HCT116 (cell line): ENCODE data around the gene VRTN. TPM values are rescaled to one million over a fixed set of nuclear protein-coding genes. Genes with fewer than 3 reads are reported as not detected.

ENCODE experiments used
- ATAC-seq: fragments of 200-7000 bp; cut with Tn5 transposase; 2 replicates; pipeline ENCODE4 v1.9.1; 2020; ENCODE audit warnings: mild to moderate bottlenecking, moderate library complexity
- BruUV-seq: library from RNA; stranded (reverse); fragments of 400-500 nt; replicated peaks from 2 replicates; lab custom pipeline; 2021; lab: Mats Ljungman, UMichigan
- CTCF ChIA-PET: fragments of 300-600 bp; sonication (Branson Sonifier 250); formaldehyde crosslinking; loops from one replicate; lab custom pipeline; 2021; ENCODE audit warnings: antibody characterized with exemption; lab: Charles Lee
- POLR2A ChIA-PET: fragments of 300-600, 350-600 bp; sonication (Branson Sonifier 250); formaldehyde crosslinking; loops from one replicate; lab custom pipeline; 2021; ENCODE audit warnings: antibody characterized with exemption; lab: Charles Lee
- RAD21 ChIA-PET, 2 experiments: fragments of 300-600 bp; sonication (Branson Sonifier 250); formaldehyde crosslinking; loops; one replicate each; lab custom pipeline; 2023; ENCODE audit warnings: low total read pairs in 2 of 2; ENCODE audit not compliant: uncharacterized antibody in 2 of 2, unreplicated experiment in 2 of 2, low non-redundant PET in 1 of 2; lab: Charles Lee
- DNase-seq: peaks from one replicate; pipeline ENCODE4 v3.0.0-alpha.2; 2010; ENCODE audit warnings: low read depth, low spot score
- H2AFZ ChIP-seq: fragments of 200-600 bp; shearing (Covaris generic), sonication (generic); 2 replicates; pipeline ENCODE4 v1.6.1; 2017; ENCODE audit warnings: low read depth, mixed run types, mixed read lengths, antibody characterized with exemption, low read length; ENCODE audit not compliant: poor library complexity, severe bottlenecking
- H3K27ac ChIP-seq: 2 replicates; pipeline ENCODE4 v1.5.1; 2012; ENCODE audit warnings: low read depth, low read length
- H3K27me3 ChIP-seq: fragments of 200-600 bp; sonication (generic); 2 replicates; pipeline ENCODE4 v1.6.1; 2016; ENCODE audit warnings: mixed run types, low read length, mixed read lengths; ENCODE audit not compliant: insufficient read depth
- H3K36me3 ChIP-seq, 2 experiments: fragments of 200-500 bp in 1 of 2; fragments of 200-600 bp in 1 of 2; sonication (Bioruptor generic) in 1 of 2; sonication (generic) in 1 of 2; 2 replicates each; pipeline versions ENCODE4 v1.5.1 to v1.6.1; 2014 to 2016; ENCODE audit warnings: low read length in 2 of 2, inconsistent platforms in 1 of 2, mixed read lengths in 1 of 2, mixed run types in 1 of 2; ENCODE audit not compliant: insufficient read depth in 2 of 2, control insufficient read depth in 1 of 2
- H3K4me1 ChIP-seq, 2 experiments: fragments of 200-600 bp in 1 of 2; sonication (generic) in 1 of 2; 2 replicates each; pipeline versions ENCODE4 v1.5.1 to v1.6.1; 2012 to 2017; ENCODE audit warnings: low read length in 2 of 2, inconsistent platforms in 1 of 2, mild to moderate bottlenecking in 1 of 2, mixed read lengths in 1 of 2, mixed run types in 1 of 2, moderate library complexity in 1 of 2; ENCODE audit not compliant: insufficient read depth in 2 of 2, control insufficient read depth in 1 of 2
- H3K4me2 ChIP-seq: fragments of 200-600 bp; sonication (generic); 2 replicates; pipeline ENCODE4 v1.6.1; 2017; ENCODE audit warnings: mixed run types, low read length, mixed read lengths
- H3K4me3 ChIP-seq, 2 experiments: fragments of 200-600 bp in 1 of 2; sonication (generic) in 1 of 2; replicated peaks in 1 of 2; 2 replicates each; pipeline ENCODE4 v1.5.1; 2011 to 2016; ENCODE audit warnings: low read length in 2 of 2, control low read depth in 1 of 2, low read depth in 1 of 2, mild to moderate bottlenecking in 1 of 2, mixed read lengths in 1 of 2, mixed run types in 1 of 2
- H3K79me2 ChIP-seq: fragments of 200-600 bp; sonication (generic); 2 replicates; pipeline ENCODE4 v1.6.1; 2017; ENCODE audit warnings: mild to moderate bottlenecking, mixed run types, low read length, moderate library complexity, mixed read lengths; ENCODE audit not compliant: insufficient read depth
- H3K9ac ChIP-seq: fragments of 200-600 bp; sonication (generic); 2 replicates; pipeline ENCODE4 v1.6.1; 2016; ENCODE audit warnings: low read length, mixed read lengths
- H3K9me2 ChIP-seq: fragments of 200-600 bp; sonication (generic), shearing (Covaris generic); 2 replicates; pipeline ENCODE4 v1.6.1; 2017; ENCODE audit warnings: mixed run types, mild to moderate bottlenecking, moderate library complexity; ENCODE audit not compliant: insufficient read depth
- H3K9me3 ChIP-seq, 2 experiments: fragments of 200-500 bp in 1 of 2; fragments of 200-600 bp in 1 of 2; sonication (Bioruptor generic) in 1 of 2; sonication (generic) in 1 of 2; 2 replicates each; pipeline ENCODE4 v1.6.1; 2014 to 2017; ENCODE audit warnings: low read length in 2 of 2, mixed read lengths in 2 of 2, inconsistent platforms in 1 of 2, low read depth in 1 of 2, mild to moderate bottlenecking in 1 of 2, mixed run types in 1 of 2, moderate library complexity in 1 of 2; ENCODE audit not compliant: control insufficient read depth in 1 of 2, insufficient read depth in 1 of 2
- H4K20me1 ChIP-seq: fragments of 200-600 bp; sonication (generic), shearing (Covaris generic); 2 replicates; pipeline ENCODE4 v1.6.1; 2017; ENCODE audit warnings: mixed run types, mild to moderate bottlenecking, moderate library complexity; ENCODE audit not compliant: insufficient read depth
- CEBPB ChIP-seq: IDR thresholded peaks from 2 replicates; pipeline ENCODE4 v1.6.1; 2012; ENCODE audit warnings: low read depth
- EZH2 ChIP-seq: fragments of 200-600 bp; sonication (generic); IDR thresholded peaks from 2 replicates; pipeline ENCODE4 v1.6.1; 2017; ENCODE audit warnings: antibody characterized with exemption, mixed run types
- EZH2phosphoT487 ChIP-seq: fragments of 200-600 bp; IDR thresholded peaks from 2 replicates; pipeline ENCODE4 v1.6.1; 2018; ENCODE audit warnings: antibody characterized with exemption, borderline replicate concordance
- FOSL1 ChIP-seq: IDR thresholded peaks from 2 replicates; pipeline ENCODE4 v1.6.1; 2012; ENCODE audit warnings: low read depth
- SP1 ChIP-seq: IDR thresholded peaks from 2 replicates; pipeline ENCODE4 v1.6.1; 2012; ENCODE audit warnings: low read depth
- SRF ChIP-seq: IDR thresholded peaks from 2 replicates; pipeline ENCODE4 v1.6.1; 2012; ENCODE audit warnings: low read depth
- TCF7L2 ChIP-seq: IDR thresholded peaks from 2 replicates; pipeline ENCODE4 v1.7.0; 2011; ENCODE audit warnings: borderline replicate concordance, inconsistent platforms; ENCODE audit not compliant: insufficient read depth, insufficient read length; ENCODE audit errors: extremely low read depth
- YY1 ChIP-seq: IDR thresholded peaks from 2 replicates; pipeline ENCODE4 v1.6.1; 2011; ENCODE audit warnings: low read length, low read depth, moderate library complexity, mild to moderate bottlenecking; ENCODE audit not compliant: insufficient replicate concordance; ENCODE audit errors: extremely low read depth
- ZNF274 ChIP-seq: fragments of 200-500 bp; sonication (Bioruptor generic); IDR thresholded peaks from 2 replicates; pipeline ENCODE4 v1.6.1; 2014; ENCODE audit warnings: mild to moderate bottlenecking, low read depth, low read length, inconsistent platforms
- intact Hi-C: fragments of 100-400 bp; cut with micrococcal nuclease; formaldehyde crosslinking; loops from 2 replicates; pipeline ENCODE4 v1.10.0; 2022
- total RNA-seq: library from RNA; stranded (reverse); gene quantifications from one replicate; pipeline ENCODE4 v1.2.1, GENCODE V29; 2021; ENCODE audit not compliant: unreplicated experiment
- TF ChIP-seq, protein P1 (sequence below): IDR thresholded peaks from 2 replicates; pipeline ENCODE4 v1.6.1; 2012
- TF ChIP-seq, protein P2 (sequence below): IDR thresholded peaks from 2 replicates; pipeline ENCODE4 v1.6.1; 2012
- TF ChIP-seq, protein P3 (sequence below): IDR thresholded peaks from 2 replicates; pipeline ENCODE4 v1.6.1; 2011; ENCODE audit warnings: mild to moderate bottlenecking, low read length, moderate library complexity; ENCODE audit not compliant: insufficient replicate concordance; ENCODE audit errors: extremely low read depth
- TF ChIP-seq, protein P4 (sequence below): IDR thresholded peaks from 2 replicates; pipeline ENCODE4 v1.6.1; 2012; ENCODE audit warnings: low read depth

VRTN gene
- total RNA-seq, 1 experiment from 2014 or later = 0.10 TPM

DNA sequence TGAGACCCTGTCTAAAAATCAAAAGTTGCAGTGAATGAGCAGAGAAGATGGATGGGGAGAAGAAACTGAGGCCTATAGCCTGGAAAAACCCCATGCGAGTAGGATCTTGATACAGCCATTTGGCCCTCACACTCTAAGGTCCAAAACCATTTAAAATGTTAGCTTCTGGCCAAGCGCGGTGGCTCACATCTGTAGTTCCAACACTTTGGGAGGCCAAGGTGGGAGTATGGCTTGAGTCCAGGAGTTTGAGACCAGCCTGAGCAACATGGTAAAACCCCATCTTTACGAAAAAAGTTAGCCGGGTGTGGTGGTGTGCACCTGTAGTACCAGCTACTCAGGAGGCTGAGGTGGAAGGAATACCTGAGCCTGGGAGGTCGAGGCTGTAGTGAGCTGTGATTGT, 19.8 kb downstream of the VRTN start (continued):
- TF ChIP-seq CEBPB = no peak
- TF ChIP-seq EZH2 = no peak
- TF ChIP-seq, all 23 proteins: peak for 0

GRCh38 chr14:74368441-74368840, 20.2 kb downstream of the VRTN start:
- H3K4me1 ChIP-seq = no peaks in the 10 kb centered on the region
- H3K36me3 ChIP-seq = no peaks in the 10 kb centered on the region
- ChIA-PET RAD21 (no interaction called here), POLR2A (no interaction called here), CTCF (interaction anchor here (2.3 kb wide), 1 partner anchor 111 kb away, joined by 6 read pairs; no protein-coding TSS in a partner anchor)
- no TSS peak for BruUV-seq
- no peaks in the 10 kb centered on the region for H3K27me3 ChIP-seq
- H3K4me2 ChIP-seq = no peak overlapping the region
- H3K9ac ChIP-seq = no peak overlapping the region
- H3K79me2 ChIP-seq = no peaks in the 10 kb centered on the region
- H3K27ac ChIP-seq = no peak overlapping the region
- H3K9me3 ChIP-seq = no peaks in the 10 kb centered on the region
- intact Hi-C loops = no loop called here
- H3K4me3 ChIP-seq = no peak overlapping the region
- DNase-seq (no peak), ATAC-seq (no peak)
- H2AFZ ChIP-seq = no peak overlapping the region
- no peak for TF ChIP-seq SRF
- no peak for TF ChIP-seq EZH2phosphoT487
- TF ChIP-seq SP1 = no peak
- TF ChIP-seq FOSL1 = no peak
- TF ChIP-seq, protein P1, sequence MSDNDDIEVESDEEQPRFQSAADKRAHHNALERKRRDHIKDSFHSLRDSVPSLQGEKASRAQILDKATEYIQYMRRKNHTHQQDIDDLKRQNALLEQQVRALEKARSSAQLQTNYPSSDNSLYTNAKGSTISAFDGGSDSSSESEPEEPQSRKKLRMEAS = no peak
- TF ChIP-seq, protein P2, sequence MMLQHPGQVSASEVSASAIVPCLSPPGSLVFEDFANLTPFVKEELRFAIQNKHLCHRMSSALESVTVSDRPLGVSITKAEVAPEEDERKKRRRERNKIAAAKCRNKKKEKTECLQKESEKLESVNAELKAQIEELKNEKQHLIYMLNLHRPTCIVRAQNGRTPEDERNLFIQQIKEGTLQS = no peak
- no peak for TF ChIP-seq YY1
- TF ChIP-seq CEBPB = no peak
- TF ChIP-seq, protein P3, sequence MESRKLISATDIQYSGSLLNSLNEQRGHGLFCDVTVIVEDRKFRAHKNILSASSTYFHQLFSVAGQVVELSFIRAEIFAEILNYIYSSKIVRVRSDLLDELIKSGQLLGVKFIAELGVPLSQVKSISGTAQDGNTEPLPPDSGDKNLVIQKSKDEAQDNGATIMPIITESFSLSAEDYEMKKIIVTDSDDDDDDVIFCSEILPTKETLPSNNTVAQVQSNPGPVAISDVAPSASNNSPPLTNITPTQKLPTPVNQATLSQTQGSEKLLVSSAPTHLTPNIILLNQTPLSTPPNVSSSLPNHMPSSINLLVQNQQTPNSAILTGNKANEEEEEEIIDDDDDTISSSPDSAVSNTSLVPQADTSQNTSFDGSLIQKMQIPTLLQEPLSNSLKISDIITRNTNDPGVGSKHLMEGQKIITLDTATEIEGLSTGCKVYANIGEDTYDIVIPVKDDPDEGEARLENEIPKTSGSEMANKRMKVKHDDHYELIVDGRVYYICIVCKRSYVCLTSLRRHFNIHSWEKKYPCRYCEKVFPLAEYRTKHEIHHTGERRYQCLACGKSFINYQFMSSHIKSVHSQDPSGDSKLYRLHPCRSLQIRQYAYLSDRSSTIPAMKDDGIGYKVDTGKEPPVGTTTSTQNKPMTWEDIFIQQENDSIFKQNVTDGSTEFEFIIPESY = no peak
- no peak for TF ChIP-seq ZNF274
- TF ChIP-seq, protein P4, sequence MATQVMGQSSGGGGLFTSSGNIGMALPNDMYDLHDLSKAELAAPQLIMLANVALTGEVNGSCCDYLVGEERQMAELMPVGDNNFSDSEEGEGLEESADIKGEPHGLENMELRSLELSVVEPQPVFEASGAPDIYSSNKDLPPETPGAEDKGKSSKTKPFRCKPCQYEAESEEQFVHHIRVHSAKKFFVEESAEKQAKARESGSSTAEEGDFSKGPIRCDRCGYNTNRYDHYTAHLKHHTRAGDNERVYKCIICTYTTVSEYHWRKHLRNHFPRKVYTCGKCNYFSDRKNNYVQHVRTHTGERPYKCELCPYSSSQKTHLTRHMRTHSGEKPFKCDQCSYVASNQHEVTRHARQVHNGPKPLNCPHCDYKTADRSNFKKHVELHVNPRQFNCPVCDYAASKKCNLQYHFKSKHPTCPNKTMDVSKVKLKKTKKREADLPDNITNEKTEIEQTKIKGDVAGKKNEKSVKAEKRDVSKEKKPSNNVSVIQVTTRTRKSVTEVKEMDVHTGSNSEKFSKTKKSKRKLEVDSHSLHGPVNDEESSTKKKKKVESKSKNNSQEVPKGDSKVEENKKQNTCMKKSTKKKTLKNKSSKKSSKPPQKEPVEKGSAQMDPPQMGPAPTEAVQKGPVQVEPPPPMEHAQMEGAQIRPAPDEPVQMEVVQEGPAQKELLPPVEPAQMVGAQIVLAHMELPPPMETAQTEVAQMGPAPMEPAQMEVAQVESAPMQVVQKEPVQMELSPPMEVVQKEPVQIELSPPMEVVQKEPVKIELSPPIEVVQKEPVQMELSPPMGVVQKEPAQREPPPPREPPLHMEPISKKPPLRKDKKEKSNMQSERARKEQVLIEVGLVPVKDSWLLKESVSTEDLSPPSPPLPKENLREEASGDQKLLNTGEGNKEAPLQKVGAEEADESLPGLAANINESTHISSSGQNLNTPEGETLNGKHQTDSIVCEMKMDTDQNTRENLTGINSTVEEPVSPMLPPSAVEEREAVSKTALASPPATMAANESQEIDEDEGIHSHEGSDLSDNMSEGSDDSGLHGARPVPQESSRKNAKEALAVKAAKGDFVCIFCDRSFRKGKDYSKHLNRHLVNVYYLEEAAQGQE = no peak
- no peak for TF ChIP-seq TCF7L2
- H4K20me1 ChIP-seq = no peaks in the 10 kb centered on the region
- no peaks in the 10 kb centered on the region for H3K9me2 ChIP-seq
